GM23338 (cell line): ENCODE data around the gene GRIN2A. TPM values are rescaled to one million over a fixed set of nuclear protein-coding genes. Genes with fewer than 3 reads are reported as not detected.

ENCODE experiments used
- ATAC-seq: fragments of 200-7000 bp; cut with Tn5 transposase; 3 replicates; pipeline ENCODE4 v1.9.1; 2020
- DNase-seq: peaks from one replicate; pipeline ENCODE4 v3.0.0-alpha.2; 2015; ENCODE audit warnings: low spot score
- H2AFZ ChIP-seq: fragments of 200-600 bp; sonication (generic); 2 replicates; pipeline ENCODE4 v1.8.0; 2016; ENCODE audit warnings: antibody characterized with exemption, mild to moderate bottlenecking, moderate library complexity
- H3F3A ChIP-seq: fragments of 200-600 bp; sonication (generic); replicated peaks from 2 replicates; pipeline ENCODE4 v1.8.0; 2017; ENCODE audit warnings: antibody characterized with exemption, mixed run types, low read depth
- H3K27ac ChIP-seq: fragments of 200-600 bp; sonication (generic); 2 replicates; pipeline ENCODE4 v1.6.1; 2016; ENCODE audit warnings: low read depth
- H3K27me3 ChIP-seq: fragments of 200-600 bp; sonication (generic); 2 replicates; pipeline ENCODE4 v1.8.0; 2016; ENCODE audit warnings: mild to moderate bottlenecking, mixed run types, moderate library complexity; ENCODE audit not compliant: insufficient read depth
- H3K36me3 ChIP-seq: fragments of 200-600 bp; sonication (generic); 2 replicates; pipeline ENCODE4 v1.8.0; 2016; ENCODE audit warnings: mild to moderate bottlenecking; ENCODE audit not compliant: insufficient read depth
- H3K4me1 ChIP-seq: fragments of 200-600 bp; sonication (generic); 2 replicates; pipeline ENCODE4 v1.8.0; 2016; ENCODE audit warnings: mild to moderate bottlenecking, moderate library complexity; ENCODE audit not compliant: insufficient read depth
- H3K4me2 ChIP-seq: fragments of 200-600 bp; sonication (generic); 2 replicates; pipeline ENCODE4 v1.7.1; 2017; ENCODE audit warnings: mixed run types
- H3K4me3 ChIP-seq: fragments of 200-600 bp; sonication (generic); 2 replicates; pipeline ENCODE4 v1.6.1; 2016; ENCODE audit warnings: mixed run types
- H3K79me2 ChIP-seq: fragments of 200-600 bp; sonication (generic); replicated peaks from 2 replicates; pipeline ENCODE4 v1.8.0; 2017; ENCODE audit warnings: mild to moderate bottlenecking; ENCODE audit not compliant: insufficient read depth
- H3K9me2 ChIP-seq: fragments of 200-600 bp; sonication (generic); 2 replicates; pipeline ENCODE4 v1.8.0; 2017; ENCODE audit not compliant: insufficient read depth
- H4K20me1 ChIP-seq: fragments of 200-600 bp; sonication (generic); replicated peaks from 2 replicates; pipeline ENCODE4 v1.8.0; 2017; ENCODE audit warnings: mild to moderate bottlenecking; ENCODE audit not compliant: insufficient read depth
- H3K27ac Mint-ChIP-seq: 2 replicates; pipeline ENCODE4 v1.8.0; 2020; ENCODE audit warnings: inconsistent platforms, mild to moderate bottlenecking, moderate library complexity, mixed read lengths
- H3K27me3 Mint-ChIP-seq: 3 replicates; pipeline ENCODE4 v1.8.0; 2022; ENCODE audit warnings: low read depth, mild to moderate bottlenecking, moderate library complexity, mixed read lengths, inconsistent platforms; ENCODE audit not compliant: insufficient read depth, poor library complexity
- H3K36me3 Mint-ChIP-seq: 3 replicates; pipeline ENCODE4 v1.8.0; 2021; ENCODE audit warnings: low read depth, mild to moderate bottlenecking, inconsistent platforms, moderate library complexity, mixed read lengths
- H3K4me1 Mint-ChIP-seq: 3 replicates; pipeline ENCODE4 v1.8.0; 2020; ENCODE audit warnings: mild to moderate bottlenecking, inconsistent platforms, mixed read lengths
- H3K4me3 Mint-ChIP-seq: 3 replicates; pipeline ENCODE4 v1.8.0; 2021; ENCODE audit warnings: moderate library complexity, mild to moderate bottlenecking, inconsistent platforms, mixed read lengths
- H3K9me3 Mint-ChIP-seq: 3 replicates; pipeline ENCODE4 v1.8.0; 2020; ENCODE audit warnings: moderate library complexity, mild to moderate bottlenecking, inconsistent platforms, mixed read lengths
- CREB1 ChIP-seq: fragments of 250-450 bp; sonication (Bioruptor Pico); IDR thresholded peaks from 2 replicates; pipeline ENCODE4 v1.5.0; 2020; ENCODE audit warnings: low read depth, mild to moderate bottlenecking, moderate library complexity
- CTCF ChIP-seq, 2 experiments: fragments of 200-600 bp in 1 of 2; sonication (generic) in 1 of 2; conservative IDR thresholded peaks; 2 replicates each; pipeline versions ENCODE4 v1.5.1 to v1.6.1; 2016 to 2017; ENCODE audit warnings: antibody characterized with exemption in 2 of 2, low read depth in 2 of 2, mild to moderate bottlenecking in 2 of 2, moderate library complexity in 1 of 2
- EZH2 ChIP-seq: fragments of 200-600 bp; sonication (generic); IDR thresholded peaks from one replicate; pipeline ENCODE4 v1.8.0; 2017; ENCODE audit warnings: antibody characterized with exemption, mild to moderate bottlenecking, low read depth; ENCODE audit not compliant: unreplicated experiment
- EZH2phosphoT487 ChIP-seq: fragments of 200-600 bp; sonication (generic); IDR thresholded peaks from one replicate; pipeline ENCODE4 v1.8.1; 2018; ENCODE audit warnings: antibody characterized with exemption; ENCODE audit not compliant: unreplicated experiment
- JUNB ChIP-seq: IDR thresholded peaks from one replicate; pipeline ENCODE4 v1.6.1; 2016; ENCODE audit warnings: antibody characterized with exemption; ENCODE audit not compliant: unreplicated experiment
- NANOG ChIP-seq: IDR thresholded peaks from 2 replicates; pipeline ENCODE4 v1.6.1; 2016; ENCODE audit warnings: antibody characterized with exemption, borderline replicate concordance
- REST ChIP-seq: IDR thresholded peaks from one replicate; pipeline ENCODE4 v1.6.1; 2018; ENCODE audit warnings: antibody characterized with exemption; ENCODE audit not compliant: unreplicated experiment
- STAT1 ChIP-seq: IDR thresholded peaks from one replicate; pipeline ENCODE4 v1.6.1; 2016; ENCODE audit warnings: antibody characterized with exemption; ENCODE audit not compliant: unreplicated experiment
- ZNF114 ChIP-seq: fragments of 250-450 bp; sonication (Bioruptor Pico); IDR thresholded peaks from 2 replicates; pipeline ENCODE4 v1.5.0; 2020; ENCODE audit warnings: mild to moderate bottlenecking, moderate library complexity
- ZNF331 ChIP-seq: fragments of 250-450 bp; sonication (Bioruptor Pico); IDR thresholded peaks from 2 replicates; pipeline ENCODE4 v1.5.0; 2020; ENCODE audit warnings: low read depth, mild to moderate bottlenecking, moderate library complexity
- polyA plus RNA-seq: library from polyadenylated mRNA; unstranded; fragments of >200 nt; fragmentation: Nextera tagmentation; extraction: Ambion mirVana; gene quantifications from 2 replicates; pipeline ENCODE4 v1.2.1, GENCODE V29; 2016
- total RNA-seq: library from RNA; depleted of rRNA; stranded (reverse); fragments of >200 nt; shearing (Covaris generic); gene quantifications from 2 replicates; pipeline ENCODE4 v1.2.3, GENCODE V29; 2014
- TF ChIP-seq, protein P1 (sequence below): fragments of 250-450 bp; sonication (Bioruptor Pico); IDR thresholded peaks from 2 replicates; pipeline ENCODE4 v1.5.0; 2020; ENCODE audit warnings: mild to moderate bottlenecking, moderate library complexity

The GRIN2A gene
- total and polyA plus RNA-seq, 2 experiments from 2014 or later: 0.89 to 5.1 TPM

GRCh38 chr16:10111156-10111761 lies 71.0 kb downstream of the GRIN2A start:
- Histone ChIP-seq H4K20me1 (no peaks in the 10 kb centered on the region), H3K4me2 (no peak overlapping the region), H3F3A (no peaks in the 10 kb centered on the region), H3K79me2 (no peaks in the 10 kb centered on the region), H3K9me2 (0 out of 2 replicates have a peak, but pooled peaks cover 7% of the 10 kb centered on the region), H3K4me1 (no peaks in the 10 kb centered on the region), H3K27ac (no peak overlapping the region), H3K27me3 (no peaks in the 10 kb centered on the region), H3K36me3 (no peaks in the 10 kb centered on the region), H3K4me3 (no peak overlapping the region), H2AFZ (no peak overlapping the region)
- no peaks in the 10 kb centered on the region for H3K36me3 Mint-ChIP-seq
- no peak overlapping the region for H3K4me3 Mint-ChIP-seq
- ATAC-seq (no peak), DNase-seq (no peak)
- H3K27me3 Mint-ChIP-seq: no peaks in the 10 kb centered on the region
- H3K27ac Mint-ChIP-seq: no peak overlapping the region
- H3K9me3 Mint-ChIP-seq: no peaks in the 10 kb centered on the region; the same call in 1 of the 3 replicates
- no peak for TF ChIP-seq CTCF (conservative IDR thresholded peaks at IDR 0.05; ENCODE audit: low read depth in 2 of 2)
- TF ChIP-seq JUNB: no peak
- no peak for TF ChIP-seq REST
- no peak for TF ChIP-seq ZNF114 (CRISPR knock-in tag)
- TF ChIP-seq ZNF331 (CRISPR knock-in tag): no peak
- no peak for TF ChIP-seq EZH2
- TF ChIP-seq, protein P1, sequence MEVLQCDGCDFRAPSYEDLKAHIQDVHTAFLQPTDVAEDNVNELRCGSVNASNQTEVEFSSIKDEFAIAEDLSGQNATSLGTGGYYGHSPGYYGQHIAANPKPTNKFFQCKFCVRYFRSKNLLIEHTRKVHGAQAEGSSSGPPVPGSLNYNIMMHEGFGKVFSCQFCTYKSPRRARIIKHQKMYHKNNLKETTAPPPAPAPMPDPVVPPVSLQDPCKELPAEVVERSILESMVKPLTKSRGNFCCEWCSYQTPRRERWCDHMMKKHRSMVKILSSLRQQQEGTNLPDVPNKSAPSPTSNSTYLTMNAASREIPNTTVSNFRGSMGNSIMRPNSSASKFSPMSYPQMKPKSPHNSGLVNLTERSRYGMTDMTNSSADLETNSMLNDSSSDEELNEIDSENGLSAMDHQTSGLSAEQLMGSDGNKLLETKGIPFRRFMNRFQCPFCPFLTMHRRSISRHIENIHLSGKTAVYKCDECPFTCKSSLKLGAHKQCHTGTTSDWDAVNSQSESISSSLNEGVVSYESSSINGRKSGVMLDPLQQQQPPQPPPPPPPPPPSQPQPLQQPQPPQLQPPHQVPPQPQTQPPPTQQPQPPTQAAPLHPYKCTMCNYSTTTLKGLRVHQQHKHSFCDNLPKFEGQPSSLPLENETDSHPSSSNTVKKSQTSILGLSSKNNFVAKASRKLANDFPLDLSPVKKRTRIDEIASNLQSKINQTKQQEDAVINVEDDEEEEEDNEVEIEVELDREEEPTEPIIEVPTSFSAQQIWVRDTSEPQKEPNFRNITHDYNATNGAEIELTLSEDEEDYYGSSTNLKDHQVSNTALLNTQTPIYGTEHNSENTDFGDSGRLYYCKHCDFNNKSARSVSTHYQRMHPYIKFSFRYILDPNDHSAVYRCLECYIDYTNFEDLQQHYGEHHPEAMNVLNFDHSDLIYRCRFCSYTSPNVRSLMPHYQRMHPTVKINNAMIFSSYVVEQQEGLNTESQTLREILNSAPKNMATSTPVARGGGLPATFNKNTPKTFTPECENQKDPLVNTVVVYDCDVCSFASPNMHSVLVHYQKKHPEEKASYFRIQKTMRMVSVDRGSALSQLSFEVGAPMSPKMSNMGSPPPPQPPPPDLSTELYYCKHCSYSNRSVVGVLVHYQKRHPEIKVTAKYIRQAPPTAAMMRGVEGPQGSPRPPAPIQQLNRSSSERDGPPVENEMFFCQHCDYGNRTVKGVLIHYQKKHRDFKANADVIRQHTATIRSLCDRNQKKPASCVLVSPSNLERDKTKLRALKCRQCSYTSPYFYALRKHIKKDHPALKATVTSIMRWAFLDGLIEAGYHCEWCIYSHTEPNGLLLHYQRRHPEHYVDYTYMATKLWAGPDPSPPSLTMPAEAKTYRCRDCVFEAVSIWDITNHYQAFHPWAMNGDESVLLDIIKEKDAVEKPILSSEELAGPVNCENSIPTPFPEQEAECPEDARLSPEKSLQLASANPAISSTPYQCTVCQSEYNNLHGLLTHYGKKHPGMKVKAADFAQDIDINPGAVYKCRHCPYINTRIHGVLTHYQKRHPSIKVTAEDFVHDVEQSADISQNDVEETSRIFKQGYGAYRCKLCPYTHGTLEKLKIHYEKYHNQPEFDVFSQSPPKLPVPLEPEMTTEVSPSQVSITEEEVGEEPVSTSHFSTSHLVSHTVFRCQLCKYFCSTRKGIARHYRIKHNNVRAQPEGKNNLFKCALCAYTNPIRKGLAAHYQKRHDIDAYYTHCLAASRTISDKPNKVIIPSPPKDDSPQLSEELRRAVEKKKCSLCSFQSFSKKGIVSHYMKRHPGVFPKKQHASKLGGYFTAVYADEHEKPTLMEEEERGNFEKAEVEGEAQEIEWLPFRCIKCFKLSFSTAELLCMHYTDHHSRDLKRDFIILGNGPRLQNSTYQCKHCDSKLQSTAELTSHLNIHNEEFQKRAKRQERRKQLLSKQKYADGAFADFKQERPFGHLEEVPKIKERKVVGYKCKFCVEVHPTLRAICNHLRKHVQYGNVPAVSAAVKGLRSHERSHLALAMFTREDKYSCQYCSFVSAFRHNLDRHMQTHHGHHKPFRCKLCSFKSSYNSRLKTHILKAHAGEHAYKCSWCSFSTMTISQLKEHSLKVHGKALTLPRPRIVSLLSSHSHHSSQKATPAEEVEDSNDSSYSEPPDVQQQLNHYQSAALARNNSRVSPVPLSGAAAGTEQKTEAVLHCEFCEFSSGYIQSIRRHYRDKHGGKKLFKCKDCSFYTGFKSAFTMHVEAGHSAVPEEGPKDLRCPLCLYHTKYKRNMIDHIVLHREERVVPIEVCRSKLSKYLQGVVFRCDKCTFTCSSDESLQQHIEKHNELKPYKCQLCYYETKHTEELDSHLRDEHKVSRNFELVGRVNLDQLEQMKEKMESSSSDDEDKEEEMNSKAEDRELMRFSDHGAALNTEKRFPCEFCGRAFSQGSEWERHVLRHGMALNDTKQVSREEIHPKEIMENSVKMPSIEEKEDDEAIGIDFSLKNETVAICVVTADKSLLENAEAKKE (CRISPR knock-in tag): no peak
- TF ChIP-seq EZH2phosphoT487: no peak
- TF ChIP-seq CREB1 (CRISPR knock-in tag): no peak
- TF ChIP-seq NANOG: no peak
- TF ChIP-seq STAT1: no peak
- H3K4me1 Mint-ChIP-seq: peaks cover 3% of the 10 kb centered on the region; the same call in 2 of the 3 replicates
